NCI-H446 (cell line): ENCODE results near the gene TNFRSF25.
"Not testable (repeated sequence)": the region's sequence is repeated elsewhere in the genome, so short reads cannot be mapped to it uniquely, and the experiment has no call there.

ENCODE experiments used
- DNase-seq, 2 experiments: peaks; one replicate each; lab custom pipeline; 2025; lab: John Stamatoyannopoulos, UW

TNFRSF25 gene

GRCh38 chr1:6470132-6471085, 4.4 kb upstream of the TNFRSF25 start:
- DNase-seq: no peak

GRCh38 chr1:6468729-6469461, 2.9 kb upstream of the TNFRSF25 start:
- DNase-seq: no peak

- DNase-seq: no peak
Measured at GRCh38 chr1:6467744-6468688, 2.0 kb upstream of the TNFRSF25 start.

- no peak for DNase-seq
Measured at GRCh38 chr1:6467224-6467623, 1.3 kb upstream of the TNFRSF25 start.

DNA sequence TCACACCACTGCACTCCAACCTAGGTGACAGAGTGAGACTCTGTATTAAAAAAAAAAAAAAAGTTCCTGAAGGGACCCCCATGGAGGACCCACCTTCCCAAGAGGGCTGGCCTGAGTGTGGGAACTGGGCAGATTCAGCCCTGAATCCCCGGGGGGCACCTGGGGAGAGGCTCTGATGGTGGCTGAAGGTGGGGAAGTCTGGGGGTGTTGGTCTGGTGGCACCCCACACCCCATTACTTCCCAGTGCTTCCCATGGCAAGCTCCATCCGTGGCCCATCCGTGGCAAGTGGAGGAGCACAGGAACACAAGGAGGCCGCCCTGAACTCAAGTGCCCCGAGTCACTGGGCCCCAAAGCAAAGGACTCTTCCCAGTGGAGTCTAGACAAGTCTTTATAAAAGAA, 778 bp upstream of the TNFRSF25 start:
- DNase-seq: no peak

GRCh38 chr1:6465461-6466005, 440 bp downstream of the TNFRSF25 start:
- no peak for DNase-seq

DNA sequence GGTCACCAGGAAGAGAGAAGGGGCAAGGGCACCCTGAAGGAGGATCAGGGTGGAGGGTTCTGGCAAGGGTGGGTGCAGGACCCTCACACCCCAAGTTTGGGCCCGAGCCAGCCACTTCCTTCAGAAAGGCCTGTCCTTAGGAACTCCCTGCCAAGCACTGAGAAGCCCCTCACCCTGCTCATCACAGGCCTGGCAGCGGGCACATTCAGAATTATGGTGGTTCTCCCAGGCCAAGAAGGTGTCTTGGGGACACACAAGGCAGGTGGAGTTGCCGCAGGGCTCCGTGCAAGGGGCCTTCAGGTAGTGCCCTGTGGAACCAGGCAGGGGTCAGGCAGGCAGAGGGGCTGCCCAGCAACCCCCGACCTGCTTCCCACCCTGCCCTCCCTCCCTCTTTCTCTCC, 1.1 kb downstream of the TNFRSF25 start:
- DNase-seq: no peak

GRCh38 chr1:6464514-6464836, 1.5 kb downstream of the TNFRSF25 start:
- peak in 1 of 2 experiments; percentile 32 for DNase-seq

DNA sequence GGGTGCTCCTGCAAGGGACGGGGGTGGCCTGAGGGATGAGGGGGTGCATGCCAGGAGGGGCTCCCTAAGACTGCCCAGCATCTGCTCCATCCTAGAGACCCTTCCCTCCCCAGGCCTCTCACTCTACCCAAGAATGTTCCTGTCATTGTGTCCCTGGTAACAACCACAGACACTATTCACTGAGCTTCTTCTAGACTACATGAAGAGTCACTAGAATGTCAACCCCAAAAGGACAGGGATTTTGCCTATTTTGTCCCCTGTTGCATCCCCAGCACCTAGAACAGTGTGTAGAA, 2.9 kb downstream of the TNFRSF25 start:
- no peak for DNase-seq

- no peak for DNase-seq
Measured at GRCh38 chr1:6462412-6463119, 3.4 kb downstream of the TNFRSF25 start.

DNA sequence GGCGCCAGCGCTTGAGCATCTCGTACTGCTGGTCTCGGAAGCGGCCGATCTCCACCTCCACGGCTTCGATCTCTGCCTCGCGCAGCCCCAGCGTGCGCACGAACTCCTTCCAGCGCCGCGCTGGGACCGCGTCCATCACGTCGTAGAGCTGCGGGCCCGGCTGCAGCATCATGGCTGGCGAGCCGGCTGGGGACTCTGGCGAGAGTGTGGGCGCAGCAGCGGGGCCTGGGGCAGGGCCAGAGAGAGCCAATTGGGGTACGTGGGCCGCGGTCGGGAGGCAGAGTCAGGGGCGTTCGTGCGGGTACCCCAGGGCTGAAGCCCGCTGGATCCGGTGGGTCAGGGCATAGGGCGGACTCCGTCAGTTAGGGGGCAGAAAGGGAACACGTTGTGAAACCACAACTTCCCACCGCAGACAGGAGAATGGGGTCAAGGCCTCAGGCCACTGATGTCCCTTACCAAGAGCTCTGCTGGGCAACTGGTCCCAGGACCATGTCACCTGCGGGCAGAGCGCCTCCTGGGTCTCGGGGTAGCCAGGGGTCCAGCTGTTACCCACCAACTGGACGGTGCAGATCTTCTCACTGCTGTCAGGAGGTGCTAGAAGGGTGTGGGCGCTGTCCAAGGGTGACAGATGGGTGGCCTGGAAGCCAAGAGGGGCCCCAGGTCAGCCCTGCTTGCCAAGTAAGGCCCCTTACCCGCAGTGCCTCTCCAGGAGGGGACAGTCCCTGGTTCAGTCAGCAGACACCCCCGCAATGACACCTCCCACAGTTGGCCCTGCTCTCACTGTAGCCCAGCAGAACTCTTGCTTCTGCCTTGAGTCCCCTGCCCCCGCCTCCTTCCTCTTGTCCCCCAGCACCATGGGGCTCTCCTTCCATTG, 4.2 kb downstream of the TNFRSF25 start:
- DNase-seq: no peak

GRCh38 chr1:6461051-6461530, 4.9 kb downstream of the TNFRSF25 start:
- no peak for DNase-seq

DNA sequence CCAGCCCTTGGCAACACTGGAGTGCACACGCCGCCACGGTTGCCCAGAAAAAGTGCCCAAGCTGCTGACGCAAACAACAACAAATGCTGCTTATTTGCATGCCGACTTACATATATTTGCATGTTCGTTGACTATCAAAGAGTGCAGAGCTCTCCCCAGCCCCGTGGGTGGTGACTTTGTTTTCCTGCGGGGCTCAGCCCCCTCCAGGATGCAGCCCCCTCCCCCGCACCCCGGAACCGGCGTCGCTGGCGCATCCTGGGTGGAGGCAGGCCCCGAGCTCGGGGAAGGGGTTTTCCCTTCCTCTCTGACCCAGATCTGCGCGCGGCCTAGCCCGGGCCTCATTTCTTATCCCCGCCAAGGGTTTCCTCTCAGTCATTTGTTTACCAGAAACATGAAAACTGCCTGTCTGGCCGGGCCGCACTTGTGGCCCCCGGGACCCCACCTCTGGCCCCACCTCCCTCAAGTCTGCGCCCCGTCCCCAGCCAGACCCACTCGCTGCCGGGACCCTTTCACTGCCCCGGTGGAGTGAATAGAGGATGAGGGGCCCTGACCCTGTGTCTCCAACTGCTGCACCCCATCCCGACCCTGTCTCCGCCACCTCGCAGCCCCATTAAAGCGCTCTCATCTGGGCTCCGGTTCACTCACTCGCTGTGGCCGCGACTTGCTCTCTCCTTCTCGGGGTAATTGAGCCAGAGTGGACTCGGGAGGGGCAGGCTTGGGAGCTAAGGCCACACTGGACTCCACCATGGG, 5.5 kb downstream of the TNFRSF25 start:
- DNase-seq: no peak

DNA sequence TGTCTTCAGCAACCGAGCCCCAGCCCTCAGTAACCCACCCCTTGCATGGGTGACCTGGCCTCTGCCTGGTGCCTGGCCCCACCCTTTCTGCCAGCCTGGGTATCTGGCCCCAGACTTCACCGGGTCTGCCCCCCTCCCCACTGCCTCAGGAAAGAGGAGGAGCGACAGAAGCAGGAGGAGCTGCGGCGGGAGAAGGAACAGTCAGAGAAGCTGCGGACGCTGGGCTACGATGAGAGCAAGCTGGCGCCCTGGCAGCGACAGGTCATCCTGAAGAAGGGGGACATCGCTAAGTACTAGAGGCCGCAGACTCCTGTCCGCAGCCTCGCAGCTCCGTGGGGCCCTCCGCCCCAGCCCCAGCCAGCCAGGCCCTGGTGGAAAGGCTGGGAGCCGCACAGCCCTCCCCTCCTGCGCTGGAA, 6.1 kb downstream of the TNFRSF25 start:
- DNase-seq: no peak

DNA sequence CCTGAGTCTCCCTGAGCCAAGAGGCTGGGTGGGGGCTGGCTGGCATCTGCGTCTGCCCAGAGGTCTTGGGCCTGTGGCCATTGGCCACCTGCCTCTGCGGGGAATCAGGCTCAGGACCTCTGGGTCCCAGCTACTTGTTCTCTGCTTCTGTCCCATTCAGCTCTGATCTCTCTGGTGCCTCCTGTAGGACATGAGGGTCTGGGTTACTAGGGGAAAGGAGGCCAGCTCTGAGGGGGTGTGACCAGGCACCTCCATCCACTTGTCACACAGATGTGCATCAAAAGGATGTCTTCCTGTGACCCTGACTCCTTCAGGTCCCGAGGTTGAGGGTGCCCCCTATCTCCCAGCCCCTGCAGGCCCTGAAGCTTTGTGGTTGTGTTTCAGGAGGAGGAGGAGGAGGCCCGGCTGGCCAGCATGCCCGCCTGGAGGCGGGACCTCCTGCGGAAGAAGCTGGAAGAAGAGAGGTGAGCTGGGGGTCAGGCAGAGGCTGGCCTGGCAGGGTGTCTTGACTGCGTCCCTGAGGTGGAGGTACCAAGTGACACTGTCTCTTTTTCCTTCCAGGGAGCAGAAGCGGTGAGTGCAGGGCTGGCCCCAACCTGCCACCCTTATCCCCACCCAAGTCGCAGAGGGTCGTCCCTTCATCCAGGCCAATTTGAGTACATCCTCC, 9.0 kb downstream of the TNFRSF25 start:
- no peak for DNase-seq

DNA sequence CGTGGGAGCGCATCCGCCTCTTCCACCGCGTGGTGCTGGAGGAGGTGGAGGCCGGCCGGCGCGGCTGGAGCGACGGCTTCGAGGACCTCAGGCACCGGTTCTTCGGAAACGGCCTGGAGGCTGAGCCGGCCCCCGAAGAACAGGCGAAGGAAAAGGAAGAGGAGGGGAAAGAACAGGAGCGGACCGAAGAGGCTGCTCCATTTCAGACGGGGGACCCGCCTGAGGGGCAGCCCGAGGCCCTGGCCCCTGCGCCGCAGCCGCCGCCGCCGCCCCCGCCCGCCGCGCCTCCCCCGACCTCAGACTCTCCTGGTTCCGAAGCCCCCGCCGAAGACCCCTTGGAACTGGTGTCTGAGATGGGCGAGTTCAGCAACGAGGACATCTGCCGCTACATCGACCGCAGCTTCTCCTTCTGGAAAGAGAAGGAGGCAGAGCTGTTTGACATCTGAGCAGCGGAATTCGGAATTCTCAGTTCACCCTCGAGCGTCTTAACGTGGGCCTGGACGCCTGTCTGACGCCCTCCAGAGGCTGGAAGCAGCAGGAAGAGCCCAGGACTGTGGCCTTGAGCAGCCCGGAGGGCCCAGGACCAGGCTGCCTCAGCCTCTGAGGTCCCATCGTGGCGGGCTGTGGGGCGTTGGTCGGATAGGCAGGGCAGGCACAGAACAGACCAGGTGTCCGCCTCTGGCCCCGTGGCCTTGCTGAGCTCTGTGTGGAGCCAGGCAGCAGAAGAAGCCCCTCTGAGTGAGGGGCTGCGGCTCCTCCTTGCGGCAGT, 10.0 kb downstream of the TNFRSF25 start:
- not testable (repeated sequence) for DNase-seq

GRCh38 chr1:6454856-6455751, 10.9 kb downstream of the TNFRSF25 start:
- DNase-seq: no peak
